H1 (cell line): ENCODE data around the gene PRKN. TPM values are rescaled to one million over a fixed set of nuclear protein-coding genes. Genes with fewer than 3 reads are reported as not detected.

ENCODE experiments used
- CTCF ChIA-PET: fragments of 300-600 bp; sonication (Branson Sonifier 250); formaldehyde crosslinking; loops from one replicate; lab custom pipeline; 2021; ENCODE audit not compliant: partially characterized antibody; lab: Charles Lee
- POLR2A ChIA-PET: fragments of 300-600 bp; sonication (Branson Sonifier 250); formaldehyde crosslinking; loops from one replicate; lab custom pipeline; 2021; ENCODE audit warnings: inconsistent platforms; ENCODE audit not compliant: partially characterized antibody; lab: Charles Lee
- DNase-seq, 2 experiments: peaks; one replicate each; pipeline versions ENCODE4 v3.0.0 to v3.0.0-alpha.2; 2010 to 2022; ENCODE audit warnings: low spot score in 2 of 2, low read depth in 1 of 2, mixed read lengths in 1 of 2
- FAIRE-seq: peaks from 2 replicates; lab custom pipeline; 2011; peaks lifted over from hg19 to GRCh38; lab: Jason Lieb, UNC
- H2AFZ ChIP-seq: 2 replicates; pipeline ENCODE4 v1.8.1; 2012; ENCODE audit warnings: low read length, inconsistent platforms
- H2AK5ac ChIP-seq: 2 replicates; pipeline ENCODE4 v1.6.1; 2013; ENCODE audit warnings: low read depth, low read length
- H2BK120ac ChIP-seq: replicated peaks from 2 replicates; pipeline ENCODE3; 2013; ENCODE audit warnings: low read depth, low read length, inconsistent platforms
- H2BK12ac ChIP-seq: 2 replicates; pipeline ENCODE4 v1.6.1; 2013; ENCODE audit warnings: low read depth, low read length
- H2BK15ac ChIP-seq: 2 replicates; pipeline ENCODE4 v1.6.1; 2013; ENCODE audit warnings: low read length
- H2BK20ac ChIP-seq: 2 replicates; pipeline ENCODE4 v1.6.1; 2013; ENCODE audit warnings: low read length
- H2BK5ac ChIP-seq: 2 replicates; pipeline ENCODE4 v1.6.1; 2013; ENCODE audit warnings: low read depth, low read length
- H3K14ac ChIP-seq: 2 replicates; pipeline ENCODE4 v1.6.1; 2013; ENCODE audit warnings: inconsistent platforms; ENCODE audit not compliant: insufficient read length
- H3K18ac ChIP-seq: 2 replicates; pipeline ENCODE4 v1.6.1; 2013; ENCODE audit warnings: low read length; ENCODE audit errors: extremely low read depth
- H3K23ac ChIP-seq: 2 replicates; pipeline ENCODE4 v1.6.1; 2013; ENCODE audit warnings: inconsistent platforms; ENCODE audit not compliant: insufficient read length
- H3K23me2 ChIP-seq: 2 replicates; pipeline ENCODE4 v1.6.1; 2013; ENCODE audit warnings: low read depth, low read length
- H3K27ac ChIP-seq: 2 replicates; pipeline ENCODE4 v1.6.1; 2011; ENCODE audit warnings: low read depth, low read length, inconsistent platforms
- H3K27me3 ChIP-seq, 4 experiments: replicated peaks in 1 of 4; 1 replicate in 1 of 4; 2 replicates in 3 of 4; pipeline versions ENCODE4 v1.6.1 to v1.8.1; 2011 to 2013; ENCODE audit warnings: low read length in 3 of 4, mild to moderate bottlenecking in 3 of 4, inconsistent platforms in 2 of 4, mixed read lengths in 2 of 4, moderate library complexity in 1 of 4; ENCODE audit not compliant: control insufficient read depth in 3 of 4, insufficient read depth in 3 of 4; ENCODE audit errors: extremely low read depth in 1 of 4
- H3K36me3 ChIP-seq, 4 experiments: 2 replicates each; pipeline versions ENCODE4 v1.6.1 to v1.8.1; 2011 to 2013; ENCODE audit warnings: mild to moderate bottlenecking in 4 of 4, low read length in 3 of 4, moderate library complexity in 2 of 4, control low read depth in 1 of 4, inconsistent platforms in 1 of 4; ENCODE audit not compliant: insufficient read depth in 4 of 4, control insufficient read depth in 2 of 4
- H3K4ac ChIP-seq: replicated peaks from 2 replicates; pipeline ENCODE3; 2013; ENCODE audit warnings: low read length, low read depth, mixed read lengths, inconsistent platforms; ENCODE audit not compliant: insufficient read length
- H3K4me1 ChIP-seq, 4 experiments: replicated peaks in 1 of 4; 1 replicate in 1 of 4; 2 replicates in 3 of 4; pipeline versions ENCODE4 v1.6.1 to v1.8.1; 2011 to 2013; ENCODE audit warnings: low read length in 3 of 4, inconsistent platforms in 2 of 4, mixed read lengths in 1 of 4; ENCODE audit not compliant: insufficient read depth in 4 of 4, control insufficient read depth in 3 of 4
- H3K4me2 ChIP-seq, 2 experiments: 2 replicates each; pipeline versions ENCODE4 v1.6.1 to v1.8.1; 2011 to 2013; ENCODE audit warnings: low read depth in 2 of 2, low read length in 2 of 2, control low read depth in 1 of 2, inconsistent platforms in 1 of 2, mild to moderate bottlenecking in 1 of 2; ENCODE audit not compliant: insufficient read depth in 1 of 2
- H3K4me3 ChIP-seq, 4 experiments: fragments of 200-600, 300-600 bp in 1 of 4; sonication (generic), shearing (Covaris generic), sonication (Bioruptor Twin) in 1 of 4; 2 replicates each; pipeline versions ENCODE4 v1.5.1 to v1.8.1; 2011 to 2016; ENCODE audit warnings: low read length in 4 of 4, low read depth in 3 of 4, control low read depth in 2 of 4, inconsistent platforms in 2 of 4, mild to moderate bottlenecking in 2 of 4, mixed read lengths in 1 of 4, moderate library complexity in 1 of 4; ENCODE audit not compliant: insufficient read depth in 2 of 4; ENCODE audit errors: extremely low read depth in 1 of 4
- H3K56ac ChIP-seq: replicated peaks from 2 replicates; pipeline ENCODE3; 2013; ENCODE audit warnings: low read depth, mild to moderate bottlenecking, mixed read lengths, low read length, inconsistent platforms; ENCODE audit not compliant: insufficient read length
- H3K79me1 ChIP-seq: 2 replicates; pipeline ENCODE4 v1.6.1; 2013; ENCODE audit warnings: low read depth, low read length, control low read depth
- H3K79me2 ChIP-seq, 2 experiments: 2 replicates each; pipeline versions ENCODE4 v1.6.1 to v1.8.1; 2012 to 2013; ENCODE audit warnings: low read length in 2 of 2, mild to moderate bottlenecking in 2 of 2, inconsistent platforms in 1 of 2; ENCODE audit not compliant: insufficient read depth in 2 of 2, control insufficient read depth in 1 of 2
- H3K9ac ChIP-seq, 4 experiments: replicated peaks in 1 of 4; 1 replicate in 1 of 4; 2 replicates in 3 of 4; pipeline versions ENCODE4 v1.6.1 to v1.8.1; 2011 to 2013; ENCODE audit warnings: low read depth in 3 of 4, low read length in 3 of 4, control low read depth in 2 of 4, mild to moderate bottlenecking in 2 of 4, moderate library complexity in 2 of 4, inconsistent platforms in 1 of 4; ENCODE audit errors: extremely low read depth in 1 of 4
- H3K9me3 ChIP-seq, 2 experiments: 2 replicates each; pipeline versions ENCODE4 v1.6.1 to v1.8.1; 2012 to 2013; ENCODE audit warnings: mild to moderate bottlenecking in 2 of 2, moderate library complexity in 2 of 2, control low read depth in 1 of 2, inconsistent platforms in 1 of 2, low read depth in 1 of 2, low read length in 1 of 2, mixed read lengths in 1 of 2; ENCODE audit not compliant: insufficient read depth in 2 of 2
- H4K20me1 ChIP-seq, 2 experiments: replicated peaks in 1 of 2; 2 replicates each; pipeline versions ENCODE3 to v1.8.1; 2011 to 2013; ENCODE audit warnings: inconsistent platforms in 2 of 2, low read length in 2 of 2, mild to moderate bottlenecking in 1 of 2; ENCODE audit not compliant: insufficient read depth in 2 of 2, control insufficient read depth in 1 of 2
- H4K5ac ChIP-seq: 2 replicates; pipeline ENCODE4 v1.6.1; 2013; ENCODE audit warnings: low read length, low read depth, mixed read lengths, inconsistent platforms; ENCODE audit not compliant: insufficient read length
- H4K8ac ChIP-seq: 2 replicates; pipeline ENCODE4 v1.8.0; 2013; ENCODE audit warnings: mild to moderate bottlenecking, moderate library complexity, low read length, inconsistent platforms; ENCODE audit not compliant: insufficient read depth; ENCODE audit errors: extremely low read depth
- H4K91ac ChIP-seq: replicated peaks from 2 replicates; pipeline ENCODE3; 2013; ENCODE audit warnings: low read length, mixed read lengths, inconsistent platforms; ENCODE audit not compliant: insufficient read length
- CBX8 ChIP-seq: fragments of 300-800, 300-1000 bp; sonication (generic); IDR thresholded peaks from 2 replicates; pipeline ENCODE4 v1.7.1; 2016; ENCODE audit warnings: low read depth, low read length, borderline replicate concordance
- CEBPB ChIP-seq: IDR thresholded peaks from 2 replicates; pipeline ENCODE4 v1.6.1; 2012; ENCODE audit warnings: low read depth, low read length
- CHD1 ChIP-seq: IDR thresholded peaks from 2 replicates; pipeline ENCODE4 v1.6.1; 2012; ENCODE audit warnings: low read depth, low read length, improper control_type of control experiment
- CHD2 ChIP-seq: IDR thresholded peaks from 2 replicates; pipeline ENCODE4 v1.6.1; 2012; ENCODE audit warnings: low read length, improper control_type of control experiment
- EP300 ChIP-seq, 2 experiments: IDR thresholded peaks; 1 replicate in 1 of 2; 2 replicates in 1 of 2; pipeline ENCODE4 v1.6.1; 2011 to 2012; ENCODE audit warnings: low read depth in 2 of 2, low read length in 2 of 2, mild to moderate bottlenecking in 2 of 2, borderline replicate concordance in 1 of 2, inconsistent platforms in 1 of 2, moderate library complexity in 1 of 2
- EZH2 ChIP-seq: fragments of 200-600 bp; sonication (generic); IDR thresholded peaks from 2 replicates; pipeline ENCODE4 v1.7.1; 2012; ENCODE audit warnings: low read depth, mild to moderate bottlenecking, moderate library complexity, low read length, inconsistent platforms; ENCODE audit not compliant: severe bottlenecking
- KDM5A ChIP-seq: fragments of 200-600 bp; IDR thresholded peaks from 2 replicates; pipeline ENCODE4 v1.7.1; 2012; ENCODE audit warnings: mild to moderate bottlenecking, low read length, inconsistent platforms, mixed read lengths
- NANOG ChIP-seq: IDR thresholded peaks from 2 replicates; pipeline ENCODE4 v1.6.1; 2011; ENCODE audit warnings: low read length, low read depth, mild to moderate bottlenecking, inconsistent platforms; ENCODE audit not compliant: insufficient read depth, poor library complexity, severe bottlenecking
- RNF2 ChIP-seq: fragments of 200-900, 300-1000 bp; sonication (generic); IDR thresholded peaks from 2 replicates; pipeline ENCODE4 v1.7.1; 2016; ENCODE audit warnings: borderline replicate concordance, low read depth, mild to moderate bottlenecking, antibody characterized with exemption, low read length; ENCODE audit not compliant: poor library complexity, severe bottlenecking; ENCODE audit errors: missing control alignments
- SP4 ChIP-seq: IDR thresholded peaks from 2 replicates; pipeline ENCODE4 v1.6.1; 2012; ENCODE audit warnings: low read length, inconsistent platforms
- WGBS, 2 experiments: shearing (Covaris generic) in 1 of 2; methylation state at CpG; one replicate each; pipeline versions ENCODE4 v1.1.6 to v1.1.7; 2013 to 2015; ENCODE audit warnings: low lambda C conversion rate in 2 of 2, mixed read lengths in 2 of 2, inconsistent platforms in 1 of 2, low coverage in 1 of 2, missing lambda C conversion rate in 1 of 2; ENCODE audit not compliant: insufficient replicate concordance in 2 of 2, insufficient coverage in 1 of 2, insufficient read length in 1 of 2; ENCODE audit errors: extremely low coverage in 1 of 2, missing lambda C conversion rate in 1 of 2; 5-methylcytosine and 5-hydroxymethylcytosine counted together
- polyA plus RNA-seq, 7 experiments: library from polyadenylated mRNA; depleted of rRNA in 3 of 7; stranded (reverse) in 5 of 7; unstranded in 2 of 7; fragments of >200 nt in 5 of 7; fragments of 200-250 nt in 2 of 7; gene quantifications; 1 replicate in 5 of 7; 2 replicates in 1 of 7; 4 replicates in 1 of 7; pipeline versions ENCODE4 v1.2.1 to v1.2.3, GENCODE V29; 2011 to 2013; ENCODE audit warnings: missing spikeins in 2 of 7, mixed read lengths in 2 of 7
- total RNA-seq: library from RNA; stranded (reverse); fragmentation: NEBNext Ultra II Directional; extraction: Animal tissue kit (Norgen Biotek cat#: 25700); gene quantifications from 2 replicates; pipeline ENCODE4 v1.2.1, GENCODE V29; 2021
- TF ChIP-seq, protein P1 (sequence below): IDR thresholded peaks from 2 replicates; pipeline ENCODE4 v1.6.1; 2011; ENCODE audit warnings: low read depth, mild to moderate bottlenecking, low read length; ENCODE audit not compliant: insufficient read depth
- TF ChIP-seq, protein P2 (sequence below): IDR thresholded peaks from 2 replicates; pipeline ENCODE4 v1.6.1; 2012; ENCODE audit warnings: inconsistent platforms

Gene PRKN
- total and polyA plus RNA-seq, 2 of the 8 experiments (the other 6 are each of a cell fraction or from before 2014, with no cell fraction given) = 0.13 to 0.29 TPM

DNA sequence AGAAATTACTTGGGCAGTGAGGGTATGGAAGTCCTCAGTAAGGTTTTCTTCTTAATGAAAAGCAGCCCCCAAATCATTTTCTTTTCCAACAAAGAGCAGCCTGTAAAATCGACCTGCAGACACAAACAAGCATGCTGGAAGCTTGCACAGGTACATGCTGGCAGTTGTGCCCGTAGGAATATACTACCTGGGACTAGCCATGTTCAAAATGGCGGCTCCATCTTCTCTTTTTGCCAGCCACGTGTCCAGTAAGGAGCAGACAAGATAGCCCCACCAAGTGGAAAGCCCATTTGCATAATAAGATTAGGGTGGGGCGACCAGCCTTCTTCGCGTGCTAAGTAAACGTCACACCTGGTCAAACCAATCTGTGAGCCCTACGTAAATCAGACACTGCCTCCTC, 1194.3 kb downstream of the PRKN start:
- ChIA-PET POLR2A (no interaction called here), CTCF (interaction anchor here (0.6 kb wide), 1 partner anchor 149 kb away, joined by 3 read pairs; no protein-coding TSS in a partner anchor)
- Histone ChIP-seq H4K8ac (no peak overlapping the region), H3K23ac (no peak overlapping the region), H3K23me2 (no peaks in the 10 kb centered on the region), H3K79me2 (no peaks in the 10 kb centered on the region), H2BK15ac (no peak overlapping the region), H2AFZ (no peak overlapping the region), H3K36me3 (no peaks in the 10 kb centered on the region), H4K20me1 (no peaks in the 10 kb centered on the region), H2BK12ac (no peak overlapping the region), H2AK5ac (no peak overlapping the region), H3K79me1 (no peaks in the 10 kb centered on the region), H3K9ac (no peak overlapping the region), H2BK120ac (no peak overlapping the region), H3K4me3 (no peak overlapping the region), H4K5ac (no peak overlapping the region), H3K27me3 (no peaks in the 10 kb centered on the region), H3K4ac (no peak overlapping the region), H3K56ac (no peak overlapping the region), H4K91ac (no peak overlapping the region), H3K14ac (no peak overlapping the region), H2BK5ac (no peak overlapping the region), H2BK20ac (no peak overlapping the region), H3K4me1 (no peaks in the 10 kb centered on the region), H3K18ac (no peak overlapping the region), H3K4me2 (no peak overlapping the region), H3K27ac (no peak overlapping the region), H3K9me3 (no peaks in the 10 kb centered on the region)
- FAIRE-seq (no peak), DNase-seq (no peak)
- WGBS, 2 experiments = 94% methylated on average over 9 of the region's 9 CpGs; no CpG with 5 or more reads in 1 of the 2 experiments
- TF ChIP-seq, protein P1, sequence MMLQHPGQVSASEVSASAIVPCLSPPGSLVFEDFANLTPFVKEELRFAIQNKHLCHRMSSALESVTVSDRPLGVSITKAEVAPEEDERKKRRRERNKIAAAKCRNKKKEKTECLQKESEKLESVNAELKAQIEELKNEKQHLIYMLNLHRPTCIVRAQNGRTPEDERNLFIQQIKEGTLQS = no peak
- TF ChIP-seq CHD1 (no peak), CEBPB (no peak), EZH2 (no peak), CHD2 (no peak), NANOG (no peak), SP4 (no peak), RNF2 (no peak), EP300 (IDR thresholded peaks at IDR 0.05; ENCODE audit: borderline replicate concordance in 1 of 2, low read depth in 2 of 2, low read length in 2 of 2) (no peak), KDM5A (no peak), CBX8 (no peak)
- TF ChIP-seq, protein P2, sequence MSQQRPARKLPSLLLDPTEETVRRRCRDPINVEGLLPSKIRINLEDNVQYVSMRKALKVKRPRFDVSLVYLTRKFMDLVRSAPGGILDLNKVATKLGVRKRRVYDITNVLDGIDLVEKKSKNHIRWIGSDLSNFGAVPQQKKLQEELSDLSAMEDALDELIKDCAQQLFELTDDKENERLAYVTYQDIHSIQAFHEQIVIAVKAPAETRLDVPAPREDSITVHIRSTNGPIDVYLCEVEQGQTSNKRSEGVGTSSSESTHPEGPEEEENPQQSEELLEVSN = no peak
